Muscle of leg (tissue), 11 donors: ENCODE measurements around the gene DMD. TPM values are rescaled to one million over a fixed set of nuclear protein-coding genes. Genes with fewer than 3 reads are reported as not detected.
A peak's percentile ranks its signal among the peaks of the same experiment; 100 is the strongest.

Experiments
- DNase-seq: peaks from one replicate; pipeline ENCODE4 v3.0.0; 2013
- H3K27ac ChIP-seq: one replicate; pipeline ENCODE4 v1.5.1; 2013; ENCODE audit warnings: mild to moderate bottlenecking, low read length, control low read depth
- H3K27me3 ChIP-seq: one replicate; pipeline ENCODE4 v1.6.1; 2013; ENCODE audit warnings: low read length; ENCODE audit not compliant: control insufficient read depth, insufficient read depth
- H3K36me3 ChIP-seq: one replicate; pipeline ENCODE4 v1.6.1; 2013; ENCODE audit warnings: low read length; ENCODE audit not compliant: control insufficient read depth, insufficient read depth
- H3K4me1 ChIP-seq: one replicate; pipeline ENCODE4 v1.6.1; 2013; ENCODE audit warnings: low read length; ENCODE audit not compliant: control insufficient read depth, insufficient read depth
- H3K4me3 ChIP-seq: one replicate; pipeline ENCODE4 v1.5.1; 2013; ENCODE audit warnings: low read length, control low read depth
- H3K9me3 ChIP-seq: replicated peaks from 2 replicates; pipeline ENCODE4 v1.6.1; 2013; ENCODE audit warnings: low read depth, low read length; ENCODE audit not compliant: control insufficient read depth
- WGBS: methylation state at CpG from one replicate; pipeline ENCODE4 v1.1.5; 2013; ENCODE audit warnings: missing lambda C conversion rate; ENCODE audit not compliant: insufficient coverage; 5-methylcytosine and 5-hydroxymethylcytosine counted together
- polyA plus RNA-seq, 8 donors: library from polyadenylated mRNA; unstranded; fragments of 120-200 nt; gene quantifications; one replicate each; pipeline versions ENCODE4 v1.2.1 to v1.2.3, GENCODE V29; 2013; ENCODE audit warnings: inconsistent platforms in 1 of 8, low replicate concordance in 1 of 8; ENCODE audit not compliant: insufficient read length in 8 of 8, insufficient read depth in 1 of 8
- total RNA-seq: library from RNA; stranded (reverse); fragments of 120-200 nt; gene quantifications from one replicate; pipeline ENCODE4 v1.2.4, GENCODE V29; 2013

Gene DMD
- total and polyA plus RNA-seq, 9 donors: 50.3 to 106 (median 68.9) TPM

GRCh38 chrX:31371956-31372355, 1839.4 kb downstream of the DMD start:
- Histone ChIP-seq H3K9me3 (no peaks in the 10 kb centered on the region), H3K27me3 (peaks cover 3% of the 10 kb centered on the region), H3K36me3 (no peaks in the 10 kb centered on the region), H3K4me1 (no peaks in the 10 kb centered on the region), H3K4me3 (no peak overlapping the region), H3K27ac (no peak overlapping the region)
- WGBS: 65% methylated on average over 4 of the region's 5 CpGs
- DNase-seq: no peak

GRCh38 chrX:31367816-31368215, 1843.5 kb downstream of the DMD start:
- no peaks in the 10 kb centered on the region for H3K36me3 ChIP-seq
- H3K27ac ChIP-seq: no peak overlapping the region
- WGBS: 73% methylated on average over 2 of the region's 3 CpGs
- H3K4me3 ChIP-seq: no peak overlapping the region
- DNase-seq: no peak
- H3K9me3 ChIP-seq: no peaks in the 10 kb centered on the region
- peaks cover 3% of the 10 kb centered on the region for H3K27me3 ChIP-seq
- H3K4me1 ChIP-seq: no peaks in the 10 kb centered on the region

GRCh38 chrX:31366041-31366440, 1845.3 kb downstream of the DMD start:
- Histone ChIP-seq H3K9me3 (no peaks in the 10 kb centered on the region), H3K4me1 (no peaks in the 10 kb centered on the region), H3K4me3 (no peak overlapping the region), H3K36me3 (no peaks in the 10 kb centered on the region), H3K27ac (no peak overlapping the region), H3K27me3 (peaks cover 3% of the 10 kb centered on the region)
- 60% methylated on average over 2 of the region's 7 CpGs for WGBS
- no peak for DNase-seq

GRCh38 chrX:31356275-31357212, 1854.8 kb downstream of the DMD start:
- Histone ChIP-seq H3K4me1 (no peaks in the 10 kb centered on the region), H3K27ac (no peak overlapping the region), H3K36me3 (no peaks in the 10 kb centered on the region), H3K27me3 (peaks cover 2% of the 10 kb centered on the region), H3K9me3 (no peaks in the 10 kb centered on the region), H3K4me3 (no peak overlapping the region)
- no CpG with 5 or more reads among the region's 5 CpGs for WGBS
- DNase-seq: no peak

- no CpG with 5 or more reads among the region's 6 CpGs for WGBS
- H3K4me3 ChIP-seq: no peak overlapping the region
Observed at GRCh38 chrX:31355206-31355955, 1856.0 kb downstream of the DMD start.

GRCh38 chrX:31353095-31353494, 1858.3 kb downstream of the DMD start:
- no peak for DNase-seq
- H3K9me3 ChIP-seq: no peaks in the 10 kb centered on the region
- H3K27ac ChIP-seq: no peak overlapping the region
- H3K36me3 ChIP-seq: no peaks in the 10 kb centered on the region
- 67% methylated on average over 4 of the region's 4 CpGs for WGBS
- H3K4me3 ChIP-seq: no peak overlapping the region
- peaks cover 4% of the 10 kb centered on the region for H3K27me3 ChIP-seq
- H3K4me1 ChIP-seq: no peaks in the 10 kb centered on the region

More at GRCh38 chrX:31355206-31355955, 1856.0 kb downstream of the DMD start:
- Histone ChIP-seq H3K4me1 (no peaks in the 10 kb centered on the region), H3K27ac (no peak overlapping the region), H3K27me3 (peaks cover 2% of the 10 kb centered on the region), H3K9me3 (no peaks in the 10 kb centered on the region), H3K36me3 (no peaks in the 10 kb centered on the region)
- DNase-seq: no peak

- Histone ChIP-seq H3K27ac (no peak overlapping the region), H3K27me3 (peaks cover 4% of the 10 kb centered on the region), H3K9me3 (no peaks in the 10 kb centered on the region), H3K4me1 (no peaks in the 10 kb centered on the region), H3K4me3 (no peak overlapping the region), H3K36me3 (no peaks in the 10 kb centered on the region)
- WGBS: 70% methylated on average over 1 of the region's 1 CpG
- no peak for DNase-seq
Observed at GRCh38 chrX:31350808-31351074, 1860.6 kb downstream of the DMD start.

GRCh38 chrX:31349515-31349914, 1861.8 kb downstream of the DMD start:
- Histone ChIP-seq H3K4me3 (no peak overlapping the region), H3K27me3 (peaks cover 4% of the 10 kb centered on the region), H3K9me3 (no peaks in the 10 kb centered on the region), H3K36me3 (no peaks in the 10 kb centered on the region), H3K4me1 (no peaks in the 10 kb centered on the region), H3K27ac (no peak overlapping the region)
- 96% methylated on average over 3 of the region's 4 CpGs for WGBS
- DNase-seq: no peak

- H3K36me3 ChIP-seq: no peaks in the 10 kb centered on the region
- H3K4me3 ChIP-seq: no peak overlapping the region
- no peaks in the 10 kb centered on the region for H3K4me1 ChIP-seq
- no peaks in the 10 kb centered on the region for H3K9me3 ChIP-seq
- no peak for DNase-seq
- H3K27ac ChIP-seq: no peak overlapping the region
- peaks cover 2% of the 10 kb centered on the region for H3K27me3 ChIP-seq
- WGBS: no CpG with 5 or more reads among the region's 4 CpGs
Observed at GRCh38 chrX:31340587-31340986, 1870.8 kb downstream of the DMD start.

GRCh38 chrX:31338991-31339350, 1872.4 kb downstream of the DMD start:
- Histone ChIP-seq H3K27ac (peak overlapping the region; percentile 62), H3K36me3 (no peaks in the 10 kb centered on the region), H3K27me3 (peaks cover 2% of the 10 kb centered on the region), H3K4me3 (no peak overlapping the region), H3K9me3 (no peaks in the 10 kb centered on the region), H3K4me1 (no peaks in the 10 kb centered on the region)
- DNase-seq: peak; percentile 64
- no CpG with 5 or more reads among the region's 2 CpGs for WGBS
